HG02970 (cell line): ENCODE data around the gene OR1L6.

ENCODE experiments used
- ATAC-seq: cut with Tn5 transposase; IDR thresholded peaks from one replicate; pipeline ENCODE4 v1.9.1; 2021; ENCODE audit warnings: mild to moderate bottlenecking, moderate library complexity, moderate number of reproducible peaks; ENCODE audit not compliant: unreplicated experiment, low FRiP score

OR1L6 gene

GRCh38 chr9:122742003-122742402 is at the start of gene OR1L6:
OR1L6 (plus strand) TSS chr9:122742303; CDS start chr9:122749848, 7,545 bp downstream.
- ATAC-seq, result no peak

GRCh38 chr9:122695696-122696095 is 46.4 kb upstream of the OR1L6 start:
- no peak for ATAC-seq

GRCh38 chr9:122718038-122718437 is 24.1 kb upstream of the OR1L6 start:
- ATAC-seq, result no peak

- no peak for ATAC-seq
Measured at GRCh38 chr9:122719218-122719617, 22.9 kb upstream of the OR1L6 start.

- no peak for ATAC-seq
Measured at GRCh38 chr9:122723690-122724089, 18.4 kb upstream of the OR1L6 start, which contains the start of gene OR1L4. OR1L4 (plus strand) TSS chr9:122723990; CDS start chr9:122723990, 0 bp downstream.

GRCh38 chr9:122754825-122755224 is 12.7 kb downstream of the OR1L6 start:
- ATAC-seq, result no peak

- ATAC-seq, result no peak
Measured at GRCh38 chr9:122767817-122768216, 25.7 kb downstream of the OR1L6 start.

- ATAC-seq, result no peak
Measured at GRCh38 chr9:122777052-122777451, 34.9 kb downstream of the OR1L6 start.

- ATAC-seq, result no peak
Measured at GRCh38 chr9:122777935-122778627, 36.0 kb downstream of the OR1L6 start.

GRCh38 chr9:122779181-122779580 is 37.1 kb downstream of the OR1L6 start:
- ATAC-seq, result no peak

- ATAC-seq, result no peak
Measured at GRCh38 chr9:122780026-122780425, 37.9 kb downstream of the OR1L6 start.

GRCh38 chr9:122781671-122782070 is 39.6 kb downstream of the OR1L6 start:
- no peak for ATAC-seq

- no peak for ATAC-seq
Measured at GRCh38 chr9:122785269-122785668, 43.2 kb downstream of the OR1L6 start.

GRCh38 chr9:122786338-122786737 is 44.2 kb downstream of the OR1L6 start:
- no peak for ATAC-seq

- no peak for ATAC-seq
Measured at GRCh38 chr9:122788831-122789230, 46.7 kb downstream of the OR1L6 start, which contains the start of gene OR5C1. OR5C1 (plus strand) TSS chr9:122788933; CDS start chr9:122788933, 0 bp downstream.

GRCh38 chr9:122789256-122790046 is 47.3 kb downstream of the OR1L6 start:
- ATAC-seq, result no peak

GRCh38 chr9:122791872-122792669 is 50.0 kb downstream of the OR1L6 start:
- no peak for ATAC-seq

GRCh38 chr9:122797316-122798063 is 55.4 kb downstream of the OR1L6 start:
- no peak for ATAC-seq
